ENCODE data around the gene BPIFB2. TPM values are rescaled to one million over a fixed set of nuclear protein-coding genes. Genes with fewer than 3 reads are reported as not detected.

The BPIFB2 gene
- total and polyA plus RNA-seq, 2 donors (not counting 3 experiments of a cell fraction or from before 2014, with no cell fraction given), result not detected

GRCh38 chr20:32988008-32988407 is 19.5 kb upstream of the BPIFB2 start:
- H4K20me1 ChIP-seq (replicated peaks; ENCODE audit: control insufficient read depth, extremely low read depth, insufficient read depth, low read length), result no peaks in the 10 kb centered on the region
- no peak overlapping the region for H3K27ac ChIP-seq (ENCODE audit: insufficient read depth, low read depth, low read length)
- peaks cover 2 to 4% of the 10 kb centered on the region in 2 experiments for H3K27me3 ChIP-seq (ENCODE audit: control insufficient read depth in 2 of 2, insufficient read depth in 2 of 2, low read length in 2 of 2)
- no peak overlapping the region for H3K9ac ChIP-seq (replicated peaks; ENCODE audit: extremely low read depth, insufficient read depth, low read length)
- no TSS peak for BruUV-seq (replicated peaks)
- ChIA-PET POLR2A (no interaction called here), CTCF (no interaction called here)
- no peaks in the 10 kb centered on the region for H3K79me2 ChIP-seq (ENCODE audit: control insufficient read depth, insufficient read depth, low read length)
- intact Hi-C loops (cut with micrococcal nuclease) (no loop called here), dilution Hi-C loops (cut with MboI; ENCODE audit: extremely low pct_ligation_motif_present, low sequenced_read_pairs) (no loop called here)
- no peak overlapping the region for H3K4me2 ChIP-seq (ENCODE audit: insufficient read depth, low read length)
- H2AFZ ChIP-seq (ENCODE audit: low read depth, low read length), result no peak overlapping the region
- TF ChIP-seq GATA2 (IDR thresholded peaks at IDR 0.05; ENCODE audit: insufficient read depth, insufficient read length, low read depth, low read length), result no peak
- TF ChIP-seq POLR2A (IDR thresholded peaks at IDR 0.05; ENCODE audit: low read depth, low read length), result no peak
- TF ChIP-seq POLR2AphosphoS5 (IDR thresholded peaks at IDR 0.05; ENCODE audit: insufficient read depth, low read depth, low read length), result no peak
- TF ChIP-seq JUN (IDR thresholded peaks at IDR 0.05; ENCODE audit: borderline replicate concordance, insufficient read depth, insufficient read length, low read depth), result no peak
- TF ChIP-seq, protein P1, sequence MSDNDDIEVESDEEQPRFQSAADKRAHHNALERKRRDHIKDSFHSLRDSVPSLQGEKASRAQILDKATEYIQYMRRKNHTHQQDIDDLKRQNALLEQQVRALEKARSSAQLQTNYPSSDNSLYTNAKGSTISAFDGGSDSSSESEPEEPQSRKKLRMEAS (IDR thresholded peaks at IDR 0.05; ENCODE audit: insufficient read depth, insufficient read length), result no peak
- no peak for TF ChIP-seq FOS (IDR thresholded peaks at IDR 0.05; ENCODE audit: borderline replicate concordance, insufficient read depth, low read length)
- no peak for TF ChIP-seq EZH2 (IDR thresholded peaks at IDR 0.05; ENCODE audit: borderline replicate concordance, low read depth, low read length, severe bottlenecking)
- no peak for TF ChIP-seq MYC (IDR thresholded peaks at IDR 0.05; ENCODE audit: low read depth, low read length)
- no peak for TF ChIP-seq CTCF (IDR thresholded peaks at IDR 0.05; ENCODE audit: extremely low read depth in 1 of 2, insufficient read depth in 1 of 2, low read depth in 1 of 2, low read length in 2 of 2)
- H3K36me3 ChIP-seq (ENCODE audit: control insufficient read depth in 2 of 2, extremely low read depth in 1 of 2, insufficient read depth in 2 of 2, low read length in 2 of 2), result no peaks in the 10 kb centered on the region
- DNase-seq (ENCODE audit: low read depth, low spot score), result no peak
- no peak overlapping the region for H3K4me3 ChIP-seq (replicated peaks in 1 of 3; ENCODE audit: insufficient read depth in 1 of 3, low read depth in 1 of 3, low read length in 3 of 3)
- FAIRE-seq, result no peak
- H3K4me1 ChIP-seq (ENCODE audit: control insufficient read depth, extremely low read depth, insufficient read depth, low read length), result no peaks in the 10 kb centered on the region
- no peaks in the 10 kb centered on the region for H3K9me3 ChIP-seq (replicated peaks; ENCODE audit: control insufficient read depth, insufficient read depth, low read length)
- H3K9me1 ChIP-seq (replicated peaks; ENCODE audit: control insufficient read depth, extremely low read depth, insufficient read depth, low read length), result no peaks in the 10 kb centered on the region

Measured in endothelial cell of umbilical vein (primary cell).